DOHH2 (cell line): Measurements from ENCODE around the gene FBLN2.

ENCODE experiments used
- EZH2phosphoT487 ChIP-seq: fragments of 200-600 bp; sonication (generic); IDR thresholded peaks from 2 replicates; pipeline ENCODE4 v1.6.1; 2017; ENCODE audit warnings: borderline replicate concordance, mild to moderate bottlenecking, antibody characterized with exemption, low read length, moderate library complexity, mixed read lengths
- TF ChIP-seq, protein P1 (sequence below): fragments of 200-600 bp; sonication (generic); IDR thresholded peaks from one replicate; pipeline ENCODE4 v1.5.1; 2014; ENCODE audit warnings: antibody characterized with exemption, mild to moderate bottlenecking, low read depth, low read length; ENCODE audit not compliant: poor library complexity, severe bottlenecking

GRCh38 chr3:13651775-13652428 is 103.0 kb downstream of the FBLN2 start:
- TF ChIP-seq, protein P1, sequence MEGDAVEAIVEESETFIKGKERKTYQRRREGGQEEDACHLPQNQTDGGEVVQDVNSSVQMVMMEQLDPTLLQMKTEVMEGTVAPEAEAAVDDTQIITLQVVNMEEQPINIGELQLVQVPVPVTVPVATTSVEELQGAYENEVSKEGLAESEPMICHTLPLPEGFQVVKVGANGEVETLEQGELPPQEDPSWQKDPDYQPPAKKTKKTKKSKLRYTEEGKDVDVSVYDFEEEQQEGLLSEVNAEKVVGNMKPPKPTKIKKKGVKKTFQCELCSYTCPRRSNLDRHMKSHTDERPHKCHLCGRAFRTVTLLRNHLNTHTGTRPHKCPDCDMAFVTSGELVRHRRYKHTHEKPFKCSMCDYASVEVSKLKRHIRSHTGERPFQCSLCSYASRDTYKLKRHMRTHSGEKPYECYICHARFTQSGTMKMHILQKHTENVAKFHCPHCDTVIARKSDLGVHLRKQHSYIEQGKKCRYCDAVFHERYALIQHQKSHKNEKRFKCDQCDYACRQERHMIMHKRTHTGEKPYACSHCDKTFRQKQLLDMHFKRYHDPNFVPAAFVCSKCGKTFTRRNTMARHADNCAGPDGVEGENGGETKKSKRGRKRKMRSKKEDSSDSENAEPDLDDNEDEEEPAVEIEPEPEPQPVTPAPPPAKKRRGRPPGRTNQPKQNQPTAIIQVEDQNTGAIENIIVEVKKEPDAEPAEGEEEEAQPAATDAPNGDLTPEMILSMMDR, result no peak
- TF ChIP-seq EZH2phosphoT487, result no peak
